Kasumi-1 (cell line): ENCODE data around the gene SZRD1.

Experiments used
- DNase-seq, 2 experiments: peaks; one replicate each; lab custom pipeline; 2025; lab: John Stamatoyannopoulos, UW

SZRD1 gene

GRCh38 chr1:16394977-16395376 is 27.9 kb downstream of the SZRD1 start:
- DNase-seq, result no peak

GRCh38 chr1:16396591-16396990 is 29.5 kb downstream of the SZRD1 start:
- DNase-seq, result no peak

GRCh38 chr1:16397120-16397519 is 30.1 kb downstream of the SZRD1 start:
- DNase-seq, result peak; percentile 19 to 28

- no peak for DNase-seq
Measured at GRCh38 chr1:16398371-16398953, 31.4 kb downstream of the SZRD1 start.

- DNase-seq, result no peak
Measured at GRCh38 chr1:16402742-16403141, 35.7 kb downstream of the SZRD1 start.

GRCh38 chr1:16405441-16405840 is 38.4 kb downstream of the SZRD1 start:
- no peak for DNase-seq

- no peak for DNase-seq
Measured at GRCh38 chr1:16406868-16407267, 39.8 kb downstream of the SZRD1 start.

GRCh38 chr1:16409536-16410152 is 42.6 kb downstream of the SZRD1 start:
- DNase-seq, result no peak

- DNase-seq, result no peak
Measured at GRCh38 chr1:16410803-16411202, 43.8 kb downstream of the SZRD1 start.

GRCh38 chr1:16413191-16413590 is 46.1 kb downstream of the SZRD1 start:
- DNase-seq, result no peak

- DNase-seq, result no peak
Measured at GRCh38 chr1:16418823-16419425, 51.9 kb downstream of the SZRD1 start.

- no peak for DNase-seq
Measured at GRCh38 chr1:16420424-16421118, 53.5 kb downstream of the SZRD1 start.

GRCh38 chr1:16421201-16421600 is 54.2 kb downstream of the SZRD1 start:
- DNase-seq, result no peak

- no peak for DNase-seq
Measured at GRCh38 chr1:16422041-16422440, 55.0 kb downstream of the SZRD1 start.

GRCh38 chr1:16425125-16426025 is 58.3 kb downstream of the SZRD1 start:
- no peak for DNase-seq

- no peak for DNase-seq
Measured at GRCh38 chr1:16430606-16431005, 63.6 kb downstream of the SZRD1 start.

- no peak for DNase-seq
Measured at GRCh38 chr1:16433030-16433429, 66.0 kb downstream of the SZRD1 start.

- DNase-seq, result no peak
Measured at GRCh38 chr1:16434007-16434406, 67.0 kb downstream of the SZRD1 start.

GRCh38 chr1:16434501-16434900 is 67.5 kb downstream of the SZRD1 start:
- no peak for DNase-seq

GRCh38 chr1:16436946-16437474 is 70.0 kb downstream of the SZRD1 start, which contains the start of gene SPATA21:
TSS of gene SPATA21 (minus strand) at chr1:16437424. CDS start at chr1:16431371, 6,053 bp downstream.
- no peak for DNase-seq

GRCh38 chr1:16438516-16438915 is 71.5 kb downstream of the SZRD1 start:
- DNase-seq, result no peak

- no peak for DNase-seq
Measured at GRCh38 chr1:16438924-16439323, 71.9 kb downstream of the SZRD1 start.
